Stimulated activated CD8-positive, alpha-beta memory T cell treated with anti-CD3 and anti-CD28 coated beads, Interleukin-7, amount 100 ng/mL, for 48 hours (primary cell): ENCODE results near the gene MIF4GD.
"Not testable (repeated sequence)": the region's sequence is repeated elsewhere in the genome, so short reads cannot be mapped to it uniquely, and the experiment has no call there.

Experiments used
- DNase-seq, 2 donors: peaks; one replicate each; pipeline ENCODE4 v3.0.0-alpha.2; 2020; ENCODE audit warnings: low read depth in 1 of 2; ENCODE audit errors: extremely low read depth in 1 of 2

The MIF4GD gene

GRCh38 chr17:75289115-75289831, 18.2 kb upstream of the MIF4GD start, which contains the start of gene SLC25A19:
SLC25A19 (minus strand) TSS chr17:75289433; CDS start chr17:75286764, 2,669 bp downstream.
- DNase-seq: peak; percentile 95 to 98

- DNase-seq: peak in 1 of 2 donors; percentile 14
Measured at GRCh38 chr17:75288770-75289114, 17.7 kb upstream of the MIF4GD start.

- DNase-seq: no peak
Measured at GRCh38 chr17:75288359-75288758, 17.3 kb upstream of the MIF4GD start.

- DNase-seq: no peak
Measured at GRCh38 chr17:75287221-75287620, 16.2 kb upstream of the MIF4GD start.

- no peak for DNase-seq
Measured at GRCh38 chr17:75285123-75285522, 14.1 kb upstream of the MIF4GD start.

- DNase-seq: not testable (repeated sequence)
Measured at GRCh38 chr17:75280189-75280588, 9.2 kb upstream of the MIF4GD start.

GRCh38 chr17:75277664-75278071, 6.6 kb upstream of the MIF4GD start:
- DNase-seq: no peak

- no peak for DNase-seq
Measured at GRCh38 chr17:75273977-75274708, 3.1 kb upstream of the MIF4GD start.

- no peak for DNase-seq
Measured at GRCh38 chr17:75272848-75273184, 1.8 kb upstream of the MIF4GD start.

- DNase-seq: no peak
Measured at GRCh38 chr17:75271955-75272847, 1.2 kb upstream of the MIF4GD start.

- DNase-seq: peak; percentile 66 to 84
Measured at GRCh38 chr17:75271233-75271954, 363 bp upstream of the MIF4GD start.

- DNase-seq: peak; percentile 50 to 59
Measured at GRCh38 chr17:75270218-75270965, 639 bp downstream of the MIF4GD start.

GRCh38 chr17:75269844-75270217, 1.2 kb downstream of the MIF4GD start:
- no peak for DNase-seq

GRCh38 chr17:75267411-75268232, 3.4 kb downstream of the MIF4GD start:
- DNase-seq: no peak

GRCh38 chr17:75267153-75267410, 3.9 kb downstream of the MIF4GD start:
- no peak for DNase-seq

- no peak for DNase-seq
Measured at GRCh38 chr17:75266316-75267152, 4.5 kb downstream of the MIF4GD start.

- no peak for DNase-seq
Measured at GRCh38 chr17:75265614-75266315, 5.3 kb downstream of the MIF4GD start.

GRCh38 chr17:75263055-75263454, 8.0 kb downstream of the MIF4GD start:
- no peak for DNase-seq
